Measurements from ENCODE around the gene SFTA2. TPM values are rescaled to one million over a fixed set of nuclear protein-coding genes. Genes with fewer than 3 reads are reported as not detected.
"Not testable (repeated sequence)": the region's sequence is repeated elsewhere in the genome, so short reads cannot be mapped to it uniquely, and the experiment has no call there.

The SFTA2 gene
- total and polyA plus RNA-seq, 9 of the 15 experiments (the other 6 are each of a cell fraction or from before 2014, with no cell fraction given) = not detected

DNA sequence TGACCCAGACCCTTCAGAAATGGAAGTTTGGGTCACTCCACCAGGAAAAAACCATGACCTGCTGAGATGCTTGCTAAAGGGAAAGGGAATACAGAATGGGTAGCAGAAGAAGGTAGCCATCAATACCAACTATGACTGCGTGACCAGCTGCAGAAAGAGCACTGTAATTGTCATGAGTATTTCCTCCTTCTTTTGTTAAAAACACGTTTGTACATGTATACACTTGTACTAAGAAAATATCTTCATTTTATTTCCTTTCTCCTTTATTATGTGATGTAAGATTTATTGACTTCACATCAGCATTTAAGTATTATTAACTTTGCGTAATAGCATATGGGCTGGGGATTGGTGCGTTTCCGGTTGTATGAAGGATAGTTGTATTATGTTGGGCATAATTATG lies 39.0 kb upstream of the SFTA2 start:
- no TSS peak for BruUV-seq (replicated peaks)
- TF ChIP-seq SP1 (CRISPR knock-in tag; IDR thresholded peaks at IDR 0.05) = no peak
- TF ChIP-seq, protein P1, sequence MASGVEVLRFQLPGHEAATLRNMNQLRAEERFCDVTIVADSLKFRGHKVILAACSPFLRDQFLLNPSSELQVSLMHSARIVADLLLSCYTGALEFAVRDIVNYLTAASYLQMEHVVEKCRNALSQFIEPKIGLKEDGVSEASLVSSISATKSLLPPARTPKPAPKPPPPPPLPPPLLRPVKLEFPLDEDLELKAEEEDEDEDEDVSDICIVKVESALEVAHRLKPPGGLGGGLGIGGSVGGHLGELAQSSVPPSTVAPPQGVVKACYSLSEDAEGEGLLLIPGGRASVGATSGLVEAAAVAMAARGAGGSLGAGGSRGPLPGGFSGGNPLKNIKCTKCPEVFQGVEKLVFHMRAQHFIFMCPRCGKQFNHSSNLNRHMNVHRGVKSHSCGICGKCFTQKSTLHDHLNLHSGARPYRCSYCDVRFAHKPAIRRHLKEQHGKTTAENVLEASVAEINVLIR (CRISPR knock-in tag; IDR thresholded peaks at IDR 0.05) = no peak
- TF ChIP-seq, protein P2, sequence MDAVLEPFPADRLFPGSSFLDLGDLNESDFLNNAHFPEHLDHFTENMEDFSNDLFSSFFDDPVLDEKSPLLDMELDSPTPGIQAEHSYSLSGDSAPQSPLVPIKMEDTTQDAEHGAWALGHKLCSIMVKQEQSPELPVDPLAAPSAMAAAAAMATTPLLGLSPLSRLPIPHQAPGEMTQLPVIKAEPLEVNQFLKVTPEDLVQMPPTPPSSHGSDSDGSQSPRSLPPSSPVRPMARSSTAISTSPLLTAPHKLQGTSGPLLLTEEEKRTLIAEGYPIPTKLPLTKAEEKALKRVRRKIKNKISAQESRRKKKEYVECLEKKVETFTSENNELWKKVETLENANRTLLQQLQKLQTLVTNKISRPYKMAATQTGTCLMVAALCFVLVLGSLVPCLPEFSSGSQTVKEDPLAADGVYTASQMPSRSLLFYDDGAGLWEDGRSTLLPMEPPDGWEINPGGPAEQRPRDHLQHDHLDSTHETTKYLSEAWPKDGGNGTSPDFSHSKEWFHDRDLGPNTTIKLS (IDR thresholded peaks at IDR 0.05; ENCODE audit: borderline replicate concordance, low read depth) = no peak
- no peak for TF ChIP-seq CHD1 (IDR thresholded peaks at IDR 0.05; ENCODE audit: low read length)
- no peak for FAIRE-seq
- Histone ChIP-seq H3K79me2 (ENCODE audit: control insufficient read depth, insufficient read depth, low read length) (no peaks in the 10 kb centered on the region), H3K4me2 (ENCODE audit: insufficient read depth, low read length) (no peak overlapping the region), H2AFZ (ENCODE audit: low read depth, low read length) (no peak overlapping the region), H3K9me1 (ENCODE audit: control insufficient read depth, insufficient read depth, low read length) (no peaks in the 10 kb centered on the region), H4K20me1 (replicated peaks; ENCODE audit: control insufficient read depth, insufficient read depth, low read length) (no peaks in the 10 kb centered on the region), H3K4me1 (replicated peaks in 1 of 2; ENCODE audit: control insufficient read depth in 2 of 2, insufficient read depth in 2 of 2, low read length in 2 of 2) (no peaks in the 10 kb centered on the region), H3K36me3 (ENCODE audit: control insufficient read depth, insufficient read depth, low read length) (no peaks in the 10 kb centered on the region), H3K9ac (ENCODE audit: insufficient read depth in 1 of 2, low read depth in 2 of 2, low read length in 2 of 2) (no peak overlapping the region), H3K9me3 (replicated peaks; ENCODE audit: control insufficient read depth, insufficient read depth, low read depth, low read length) (no peaks in the 10 kb centered on the region), H3K27me3 (ENCODE audit: control insufficient read depth in 2 of 2, insufficient read depth in 2 of 2, low read length in 2 of 2) (peaks cover 31 to 40% of the 10 kb centered on the region in 2 experiments; a peak in 4 of 5 replicates), H3K27ac (ENCODE audit: extremely low read depth, low read depth, low read length) (no peak overlapping the region), H3K4me3 (no peak overlapping the region)
- intact Hi-C loops (cut with micrococcal nuclease) (no loop called here), in situ Hi-C loops (cut with MboI) (no loop called here)
- no peak for DNase-seq (ENCODE audit: extremely low read depth in 1 of 4, low spot score in 3 of 4)
- ChIA-PET POLR2A (no interaction called here), CTCF (ENCODE audit: low intra/inter-chr PET ratio) (no interaction called here)
- no peak for ATAC-seq
- 6% methylated on average over 5 of the region's 5 CpGs for WGBS (ENCODE audit: insufficient coverage, low coverage, missing lambda C conversion rate)

DNA sequence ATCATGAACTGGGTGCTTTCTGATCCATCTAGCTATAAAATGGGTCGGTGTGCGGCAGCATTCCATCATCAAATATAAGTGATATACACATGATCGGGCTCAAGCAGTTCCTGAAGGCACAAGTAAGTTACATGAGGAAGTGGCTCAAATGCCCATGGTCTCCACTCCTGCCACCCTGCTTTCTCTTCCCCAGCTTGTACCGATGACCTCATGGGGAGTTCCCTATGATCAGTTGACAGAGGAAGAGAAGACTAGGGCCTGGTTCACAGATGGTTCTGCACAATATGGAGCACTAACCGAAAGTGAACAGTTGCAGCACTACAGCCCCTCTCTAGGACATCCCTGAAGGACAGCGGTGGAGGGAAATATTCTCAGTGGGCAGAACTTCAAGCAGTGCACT lies 37.2 kb upstream of the SFTA2 start:
- H3K27me3 ChIP-seq (ENCODE audit: control insufficient read depth in 2 of 2, insufficient read depth in 2 of 2, low read length in 2 of 2) = peaks cover 26 to 45% of the 10 kb centered on the region in 2 experiments; a peak in 4 of 5 replicates
- H3K9me3 ChIP-seq (replicated peaks; ENCODE audit: control insufficient read depth, insufficient read depth, low read depth, low read length); H2AFZ ChIP-seq (ENCODE audit: low read depth, low read length); H4K20me1 ChIP-seq (replicated peaks; ENCODE audit: control insufficient read depth, insufficient read depth, low read length); H3K4me3 ChIP-seq; DNase-seq (ENCODE audit: extremely low read depth in 1 of 4, low spot score in 3 of 4); FAIRE-seq; CTCF ChIA-PET (ENCODE audit: low intra/inter-chr PET ratio); H3K36me3 ChIP-seq (ENCODE audit: control insufficient read depth, insufficient read depth, low read length); H3K9ac ChIP-seq (ENCODE audit: insufficient read depth in 1 of 2, low read depth in 2 of 2, low read length in 2 of 2); BruUV-seq (replicated peaks); H3K4me2 ChIP-seq (ENCODE audit: insufficient read depth, low read length); ATAC-seq; H3K9me1 ChIP-seq (ENCODE audit: control insufficient read depth, insufficient read depth, low read length); H3K27ac ChIP-seq (ENCODE audit: extremely low read depth, low read depth, low read length); H3K4me1 ChIP-seq (replicated peaks in 1 of 2; ENCODE audit: control insufficient read depth in 2 of 2, insufficient read depth in 2 of 2, low read length in 2 of 2); H3K79me2 ChIP-seq (ENCODE audit: control insufficient read depth, insufficient read depth, low read length); intact Hi-C loops (cut with micrococcal nuclease); in situ Hi-C loops (cut with MboI): not testable (repeated sequence)
- under 1% methylated on average over 6 of the region's 6 CpGs for WGBS (ENCODE audit: insufficient coverage, low coverage, missing lambda C conversion rate)
- POLR2A ChIA-PET = interaction anchor here (0.6 kb wide), 1 partner anchor 22 kb away, joined by 3 read pairs; no protein-coding TSS in a partner anchor

Data from K562 (cell line).